GM18498 (cell line): ENCODE results near the gene MYO18A.

Experiments
- ATAC-seq: cut with Tn5 transposase; IDR thresholded peaks from one replicate; pipeline ENCODE4 v1.9.1; 2021; ENCODE audit warnings: mild to moderate bottlenecking, moderate library complexity; ENCODE audit not compliant: unreplicated experiment

MYO18A gene

DNA sequence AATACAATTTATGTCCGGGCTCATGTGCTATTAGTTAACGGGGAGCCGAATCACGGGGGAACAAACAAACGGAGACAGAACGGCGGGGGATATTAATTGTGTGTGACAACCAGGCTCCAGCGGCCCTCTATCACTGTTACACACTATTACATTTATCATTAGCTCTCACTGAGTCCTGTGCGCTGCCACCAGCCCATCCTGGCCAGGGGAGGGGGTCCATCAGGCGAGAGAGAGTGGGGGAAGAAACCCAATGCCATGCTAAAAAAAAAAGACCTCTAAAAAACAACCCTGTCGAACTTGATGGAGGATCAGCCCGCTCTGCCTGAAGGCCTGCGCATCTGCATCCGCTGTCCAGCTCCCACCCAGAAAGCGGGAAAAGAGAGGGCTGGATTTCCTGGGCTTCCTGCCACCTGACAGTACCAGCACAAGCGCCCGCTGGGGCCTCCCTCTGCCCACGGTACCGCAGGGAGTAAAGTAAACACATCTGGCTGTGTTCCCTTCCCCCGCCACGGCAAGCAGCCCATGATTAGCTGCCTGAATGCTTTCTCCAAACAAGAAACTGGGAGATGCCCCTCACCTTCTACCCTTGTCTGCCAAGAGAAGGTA lies 95.6 kb downstream of the MYO18A start:
- ATAC-seq = no peak

- ATAC-seq = no peak
Measured at GRCh38 chr17:29080965-29081364, 99.2 kb downstream of the MYO18A start.

- no peak for ATAC-seq
Measured at GRCh38 chr17:29080323-29080722, 99.9 kb downstream of the MYO18A start.

GRCh38 chr17:29079887-29080286 lies 100.3 kb downstream of the MYO18A start:
- ATAC-seq = no peak

- ATAC-seq = no peak
Measured at GRCh38 chr17:29079433-29079832, 100.8 kb downstream of the MYO18A start.

- ATAC-seq = no peak
Measured at GRCh38 chr17:29078183-29079045, 101.8 kb downstream of the MYO18A start.

GRCh38 chr17:29077320-29077719 lies 102.9 kb downstream of the MYO18A start:
- no peak for ATAC-seq

DNA sequence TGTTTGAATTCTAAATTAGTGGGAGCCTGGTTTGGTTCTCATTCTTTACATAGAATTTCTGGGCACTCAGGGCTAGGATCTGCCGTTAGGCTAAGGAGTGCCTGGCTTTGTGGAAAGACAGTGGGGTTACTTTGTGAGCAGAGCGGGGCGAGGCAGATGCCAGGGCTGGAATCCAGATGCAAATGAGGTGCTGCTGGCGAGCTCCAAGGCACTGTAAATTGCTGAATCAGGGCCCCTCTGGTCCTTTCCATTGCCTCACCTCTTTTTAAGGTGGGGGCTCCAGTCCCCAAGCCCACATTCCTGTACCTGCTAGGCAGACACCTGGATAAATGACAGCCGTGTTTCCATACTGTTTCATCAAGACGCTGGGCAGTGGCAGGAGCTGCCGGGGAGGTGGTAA lies 103.5 kb downstream of the MYO18A start:
- ATAC-seq = no peak

- ATAC-seq = no peak
Measured at GRCh38 chr17:29076087-29076486, 104.1 kb downstream of the MYO18A start.

- ATAC-seq = no peak
Measured at GRCh38 chr17:29074488-29074887, 105.7 kb downstream of the MYO18A start.

DNA sequence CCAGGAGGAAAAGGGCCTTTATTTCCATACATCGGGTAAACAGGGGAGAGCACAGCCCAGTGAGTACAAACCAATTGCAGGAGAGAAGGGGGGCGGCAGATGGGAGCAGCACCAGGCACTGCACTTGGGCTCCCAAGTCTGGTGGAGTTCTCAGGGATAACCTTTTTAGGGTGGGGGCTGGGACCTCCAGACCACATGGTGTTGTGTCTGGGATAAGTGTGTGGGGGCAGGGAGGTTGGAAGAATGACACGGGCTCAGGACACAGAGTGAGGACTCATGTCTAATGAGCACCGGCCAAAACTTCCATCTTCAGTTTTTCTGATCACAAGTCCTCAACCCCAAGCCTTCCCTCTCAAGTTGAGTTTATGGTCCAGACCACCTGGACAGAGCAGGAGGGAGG lies 106.7 kb downstream of the MYO18A start:
- ATAC-seq = no peak

GRCh38 chr17:29073045-29073444 lies 107.2 kb downstream of the MYO18A start:
- no peak for ATAC-seq

DNA sequence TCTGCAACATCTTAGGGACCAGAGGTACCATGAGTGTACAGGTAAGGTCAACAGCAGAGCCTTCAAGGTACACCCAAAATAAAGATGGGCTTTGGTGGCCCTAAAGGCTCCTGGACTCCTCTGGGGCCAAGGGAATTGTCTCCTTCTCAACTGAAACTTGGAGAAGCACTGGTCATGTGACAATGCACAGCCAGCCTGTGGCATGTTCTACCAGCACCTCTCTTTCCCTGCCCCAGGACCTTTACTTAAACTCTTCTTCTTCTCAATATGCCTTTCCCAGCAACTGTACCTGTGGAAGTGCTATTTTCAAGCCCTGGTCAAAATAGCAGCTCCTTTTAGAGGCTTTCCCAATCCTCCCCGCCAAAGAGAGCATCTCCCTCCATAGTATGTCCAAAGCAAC lies 108.9 kb downstream of the MYO18A start:
- no peak for ATAC-seq

DNA sequence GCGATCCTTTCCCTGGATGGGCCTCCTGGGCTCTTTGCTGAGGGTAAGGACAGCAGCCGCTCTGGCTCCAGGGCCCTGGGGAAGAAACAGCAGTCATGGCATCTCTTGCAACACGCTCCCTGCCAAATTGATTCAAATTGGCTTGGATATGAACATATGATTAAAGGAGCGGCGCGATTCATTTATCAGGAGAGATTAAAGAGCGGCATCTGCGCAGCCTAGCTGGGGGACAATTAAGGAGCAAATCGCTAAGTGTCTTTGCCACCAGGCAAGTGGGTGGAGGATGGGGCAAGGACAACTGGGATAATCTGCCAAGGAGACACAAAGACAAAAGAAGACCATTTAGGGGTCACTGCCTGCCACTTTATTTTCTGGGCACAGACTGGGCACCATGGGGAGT lies 109.4 kb downstream of the MYO18A start:
- no peak for ATAC-seq

DNA sequence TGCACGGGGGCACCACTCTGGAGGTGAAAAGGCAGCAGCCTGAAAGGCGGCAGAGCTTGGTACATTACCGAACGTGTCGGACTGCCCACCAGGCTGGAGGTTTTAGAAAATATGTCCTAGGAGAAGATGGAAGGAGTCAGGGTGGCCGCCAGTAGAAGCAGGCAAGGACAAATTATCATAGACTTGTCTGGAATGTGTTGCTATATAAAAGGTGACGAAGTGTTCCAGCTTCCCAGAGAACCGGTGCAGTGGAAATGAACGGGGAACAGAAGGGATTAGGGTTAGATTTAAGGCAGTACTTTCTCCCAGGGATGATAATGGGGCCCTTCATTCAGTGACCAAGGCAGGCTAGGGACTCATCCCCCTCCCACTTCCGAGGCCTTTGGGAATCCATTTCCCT lies 109.9 kb downstream of the MYO18A start:
- ATAC-seq = no peak

DNA sequence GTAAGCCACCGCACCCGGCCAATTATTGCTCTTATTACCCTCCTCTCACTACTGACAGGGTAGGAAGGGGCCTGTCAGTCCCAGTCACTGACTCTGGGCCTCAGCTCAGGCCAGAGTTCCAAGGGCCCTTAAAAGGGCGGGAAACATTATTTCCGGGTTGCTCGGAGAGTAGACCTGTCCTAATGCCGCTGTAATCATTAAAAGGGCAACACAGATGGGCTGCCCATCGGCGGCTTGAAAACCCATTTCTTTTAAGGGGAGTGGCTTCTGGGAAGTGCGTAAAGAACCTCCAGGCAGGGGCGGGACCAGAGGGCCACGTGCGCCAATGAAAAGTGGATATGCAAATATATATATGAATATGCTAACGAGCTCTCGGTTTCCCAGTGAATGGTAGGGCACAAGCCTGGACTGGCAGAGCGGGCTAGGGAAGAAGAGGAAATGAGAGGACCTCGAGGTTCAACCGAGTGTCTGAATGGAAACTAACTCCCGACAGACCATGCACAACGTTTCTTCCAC lies 110.6 kb downstream of the MYO18A start:
- no peak for ATAC-seq

DNA sequence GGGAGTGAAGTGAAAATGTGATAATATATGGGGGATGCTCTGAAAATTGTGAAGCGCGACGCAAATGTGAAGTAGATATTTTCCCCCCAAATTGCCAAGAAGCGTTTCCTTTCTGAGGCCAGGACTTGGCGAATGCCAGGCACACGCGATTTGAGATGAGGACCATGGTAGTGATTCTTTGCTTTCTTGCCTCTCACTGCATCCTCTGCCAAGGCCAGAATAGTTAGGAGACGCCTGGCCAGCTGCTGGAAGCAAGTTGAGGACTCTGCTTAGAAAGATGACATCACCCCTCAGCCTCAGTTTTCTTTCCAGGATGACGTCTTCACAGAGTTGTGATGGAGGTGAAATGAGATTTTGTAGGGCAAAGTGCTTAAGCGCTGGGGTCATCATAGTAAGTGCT lies 111.4 kb downstream of the MYO18A start:
- no peak for ATAC-seq

DNA sequence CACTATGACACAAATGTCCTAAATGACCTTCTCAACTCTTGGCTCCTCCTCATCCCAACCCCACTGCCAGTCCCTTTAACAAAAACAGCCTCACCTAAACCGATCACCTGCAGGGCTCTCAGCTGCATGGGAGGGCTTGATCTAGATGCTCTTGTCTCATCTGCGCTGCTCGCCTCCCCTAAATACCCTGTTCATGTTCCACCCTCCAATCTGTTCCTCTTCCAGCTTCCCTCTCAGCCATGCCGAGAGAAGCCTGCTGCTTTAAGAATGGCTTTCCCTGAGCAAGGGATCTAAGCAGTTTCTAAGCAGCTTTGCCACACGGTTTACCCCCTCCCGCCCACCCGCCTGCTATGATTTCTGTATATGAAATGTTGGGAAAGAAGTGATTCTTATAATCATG lies 113.6 kb downstream of the MYO18A start:
- no peak for ATAC-seq

DNA sequence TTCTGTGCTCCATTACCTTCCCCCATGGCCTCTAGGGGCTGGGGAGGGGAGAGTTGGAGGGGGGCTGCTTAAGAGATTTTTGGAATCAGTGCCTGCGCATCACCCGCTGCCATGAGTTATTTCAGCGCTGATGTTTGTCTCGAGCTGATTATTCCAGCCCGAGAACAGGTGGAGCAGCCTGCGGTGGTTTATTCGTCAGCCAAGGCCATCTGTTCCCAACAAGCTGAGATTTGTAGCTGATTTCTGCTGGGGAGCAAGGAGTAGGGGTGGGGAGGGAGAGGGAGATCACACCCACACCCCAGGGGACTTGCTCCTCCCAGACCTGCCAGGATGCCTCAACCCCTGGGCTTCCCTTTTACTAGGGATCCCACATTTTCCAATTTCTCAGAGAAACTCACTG lies 114.2 kb downstream of the MYO18A start:
- no peak for ATAC-seq

DNA sequence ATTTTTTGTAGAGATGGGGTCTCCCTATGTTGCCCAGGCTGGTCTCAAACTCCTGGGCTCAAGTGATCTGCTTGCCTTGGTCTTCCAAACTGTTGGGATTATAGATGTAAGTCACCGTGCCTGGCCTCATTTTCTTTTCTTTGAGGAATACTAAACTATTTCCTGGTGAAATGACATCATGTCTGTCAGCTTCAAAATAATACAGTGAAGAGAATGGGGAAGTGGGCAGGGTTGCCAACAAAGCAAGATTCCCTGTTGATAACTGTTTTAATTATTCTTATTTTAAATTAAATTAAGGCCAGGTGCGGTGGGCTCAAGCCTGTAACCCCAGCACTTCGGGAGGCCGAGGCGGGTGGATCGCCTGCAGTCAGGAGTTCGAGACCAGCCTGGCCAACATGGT lies 116.2 kb downstream of the MYO18A start:
- ATAC-seq = no peak

DNA sequence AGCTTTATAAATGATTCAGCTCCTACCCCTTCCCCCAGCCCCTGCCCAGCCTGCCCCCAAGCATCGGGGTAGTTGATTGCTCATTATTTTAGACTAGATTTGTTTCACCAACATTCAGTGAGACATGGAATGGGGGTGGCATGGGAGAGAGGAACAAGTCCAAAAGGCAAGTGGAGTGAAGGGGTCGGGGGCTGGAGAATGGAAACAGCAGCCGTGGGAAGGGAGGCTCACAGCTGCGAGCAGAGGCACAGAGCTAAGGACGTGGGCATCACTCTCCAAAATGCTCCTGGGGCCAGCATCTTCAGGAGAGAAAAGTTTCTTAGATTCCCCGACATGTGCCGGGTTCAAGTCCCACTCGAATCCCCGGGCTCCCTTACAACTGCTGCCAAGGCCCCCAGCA lies 118.0 kb downstream of the MYO18A start:
- ATAC-seq = no peak

DNA sequence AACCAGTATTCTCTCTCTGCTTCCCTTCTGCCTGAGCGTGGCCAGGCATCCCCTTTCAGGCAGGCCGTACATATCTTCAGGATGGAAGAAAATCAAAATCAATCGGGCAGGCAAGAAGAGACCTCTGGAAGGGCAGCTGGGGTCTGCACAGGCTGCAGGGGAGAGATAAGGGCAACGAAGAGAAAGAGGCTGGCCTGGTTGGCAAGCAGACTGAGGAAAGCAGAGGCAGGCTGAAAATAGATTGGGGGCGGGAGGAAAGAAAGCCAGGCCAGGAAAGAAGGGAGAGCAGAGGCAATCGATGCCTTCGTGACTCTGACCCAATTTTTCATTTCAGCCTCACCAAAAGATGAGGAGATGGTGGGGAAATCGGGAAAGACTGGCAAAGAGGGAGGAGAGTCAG lies 119.2 kb downstream of the MYO18A start:
- ATAC-seq = no peak
